GM21717 (cell line): ENCODE measurements around the gene LETMD1.
A peak's percentile ranks its signal among the peaks of the same experiment; 100 is the strongest.

Experiments used
- ATAC-seq: cut with Tn5 transposase; IDR thresholded peaks from one replicate; pipeline ENCODE4 v1.9.1; 2021; ENCODE audit warnings: mild to moderate bottlenecking, moderate library complexity; ENCODE audit not compliant: unreplicated experiment

LETMD1 gene

DNA sequence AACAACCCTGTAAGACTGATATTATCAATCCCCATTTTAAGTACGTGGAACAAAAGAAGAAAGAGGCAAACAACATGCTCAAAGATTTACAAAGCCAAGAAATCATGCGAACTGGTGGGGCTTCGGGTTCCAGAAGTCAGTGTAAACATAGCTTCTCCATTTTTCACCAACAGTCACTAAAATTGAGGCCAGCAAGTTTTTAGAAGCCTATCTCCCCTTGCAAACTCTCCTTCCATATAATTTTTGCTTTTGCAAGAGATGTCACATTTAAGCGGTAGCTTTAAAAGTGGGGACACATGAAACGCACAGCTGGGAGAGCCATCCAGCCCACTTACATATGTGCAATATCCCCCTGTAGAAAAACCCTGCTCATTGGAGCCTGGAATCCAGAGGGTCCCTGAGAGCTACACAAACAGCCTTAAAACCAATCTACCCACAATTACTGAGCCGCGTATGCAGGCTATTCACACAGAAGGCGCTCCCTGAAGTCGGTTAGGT, 22.7 kb upstream of the LETMD1 start:
- ATAC-seq, result no peak

DNA sequence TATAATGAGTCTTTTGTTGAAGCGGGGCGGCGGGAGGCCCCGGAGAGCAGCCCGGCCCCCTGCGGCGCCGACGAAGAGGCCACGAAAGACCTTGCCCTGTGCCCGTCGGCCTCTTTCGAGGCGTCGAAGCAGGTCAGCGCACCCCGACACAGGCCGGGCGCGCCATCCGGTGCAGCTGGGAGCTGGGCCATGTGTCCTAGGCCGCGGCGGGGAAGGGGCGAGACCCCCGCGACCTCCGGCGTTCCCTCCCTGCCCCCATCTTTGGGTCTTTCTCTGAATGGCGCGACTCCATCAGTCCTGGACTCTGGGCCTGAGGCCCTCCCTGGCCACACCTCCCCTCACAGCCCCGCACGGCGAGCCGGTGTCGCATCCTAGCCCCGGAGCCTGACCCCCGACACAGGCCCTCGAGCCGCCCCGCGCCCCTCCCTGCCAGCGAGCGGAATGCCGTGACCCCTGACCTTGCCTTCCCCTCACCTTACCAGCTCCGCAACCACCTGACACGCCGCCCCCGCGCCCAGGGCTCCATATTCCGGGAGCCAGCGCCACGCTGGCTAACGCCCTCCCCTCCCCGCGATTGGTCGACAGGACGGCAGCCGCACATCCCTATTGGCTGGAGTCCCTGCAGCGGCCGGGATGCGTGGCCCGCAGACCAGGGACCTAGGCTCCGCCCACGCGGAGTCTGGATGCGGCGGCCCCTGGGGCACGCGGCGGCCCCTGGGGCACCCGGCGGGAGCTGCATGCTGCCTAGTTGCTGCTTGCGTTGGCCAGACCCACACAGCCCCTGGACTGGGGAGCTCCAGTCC, 22.1 kb upstream of the LETMD1 start, which contains the start of gene SLC11A2:
TSS of gene SLC11A2 (minus strand) at position 549 of the 803 bp plus-strand sequence. CDS start 15,656 bp downstream, outside the sequence.
- peak; percentile 84 for ATAC-seq

DNA sequence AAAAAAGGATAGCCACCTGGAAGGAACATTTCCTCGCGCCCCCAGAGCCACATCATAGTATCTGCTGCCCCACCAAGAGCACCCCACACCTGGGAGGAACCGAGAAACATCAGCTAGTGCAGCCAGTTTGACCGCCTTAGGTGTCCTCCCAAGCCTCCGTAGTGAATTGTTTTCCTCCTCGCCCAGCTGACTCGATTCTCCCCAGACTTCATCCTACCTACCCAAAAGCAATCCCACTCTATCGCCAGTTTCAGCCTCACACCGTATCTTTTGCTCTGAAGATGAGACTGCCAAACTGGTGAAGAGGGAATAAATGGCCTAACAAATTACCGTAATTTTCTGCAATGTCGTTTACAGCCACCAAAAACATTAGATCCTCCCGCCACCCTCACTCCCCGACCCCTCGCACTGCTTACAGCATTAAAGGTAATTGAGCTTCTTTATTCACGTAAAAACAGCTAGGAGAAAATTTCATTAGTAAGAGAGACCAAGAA, 20.7 kb upstream of the LETMD1 start:
- no peak for ATAC-seq

DNA sequence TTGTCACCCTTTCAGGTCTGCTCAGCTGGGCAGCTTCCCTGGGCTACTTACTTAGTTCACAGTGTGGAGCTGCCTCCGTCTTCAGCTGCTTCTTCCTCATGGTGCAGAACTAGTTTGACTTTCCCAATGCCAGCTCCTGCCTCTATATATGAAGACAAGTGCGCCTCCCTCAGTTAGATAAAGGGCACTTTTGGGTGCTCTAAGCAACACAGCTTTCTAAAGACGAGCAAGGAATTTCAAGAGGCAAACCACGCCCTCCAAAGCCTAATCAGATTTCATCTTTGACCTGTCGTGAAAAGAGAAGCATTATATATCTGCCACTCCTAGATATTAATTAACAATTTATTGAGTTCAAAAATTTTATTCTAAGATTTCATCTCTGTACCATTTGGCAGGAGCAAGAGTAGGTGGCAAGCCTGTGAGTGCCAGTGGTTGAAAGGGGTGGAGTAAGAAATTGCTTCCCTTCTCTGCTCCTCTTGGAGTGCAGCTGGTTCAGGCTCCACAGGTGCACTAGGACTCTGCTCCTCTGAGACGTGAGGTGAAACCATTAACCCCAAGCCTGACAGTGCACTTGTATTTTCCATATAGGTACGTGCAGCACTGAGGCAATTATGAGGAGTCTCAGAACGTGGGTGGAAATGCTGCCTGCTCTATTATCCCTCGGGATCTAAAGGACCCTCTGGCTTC, 19.9 kb upstream of the LETMD1 start:
- no peak for ATAC-seq

DNA sequence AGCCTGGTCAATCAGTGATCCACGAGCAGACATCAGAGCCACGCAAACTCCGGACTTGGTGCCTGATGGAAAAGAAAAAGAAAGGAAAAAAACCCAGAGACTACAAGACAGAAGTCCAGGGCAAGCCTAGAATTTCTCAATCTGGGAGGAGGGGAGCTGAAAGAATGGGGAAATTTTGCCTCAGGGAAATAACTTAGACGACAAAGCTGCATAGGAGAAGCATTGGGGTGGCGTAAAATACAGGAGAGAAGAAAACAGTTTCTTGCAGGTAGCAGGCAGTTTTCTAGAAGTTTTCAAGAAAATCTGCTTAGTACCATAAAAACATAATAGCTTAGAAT, 19.3 kb upstream of the LETMD1 start:
- ATAC-seq, result no peak

DNA sequence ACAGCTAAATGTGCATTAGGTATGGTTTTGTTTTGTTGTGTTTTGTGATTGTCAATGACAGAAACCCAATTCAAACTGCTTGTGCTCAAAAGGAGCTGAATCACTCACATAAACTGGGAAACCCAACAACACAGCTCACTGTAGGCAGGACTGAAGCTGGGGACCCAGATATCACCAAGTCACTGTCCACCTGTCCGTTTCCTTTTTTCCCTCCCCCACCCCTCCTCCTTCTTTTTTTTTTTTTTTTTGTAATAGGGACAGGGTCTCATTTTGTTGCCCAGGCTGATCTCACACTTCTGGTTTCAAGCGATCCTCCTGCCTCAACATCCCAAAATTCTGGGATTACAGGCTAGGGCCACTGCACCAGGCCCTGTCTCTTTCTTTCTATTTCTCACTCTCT, 15.1 kb upstream of the LETMD1 start:
- no peak for ATAC-seq

DNA sequence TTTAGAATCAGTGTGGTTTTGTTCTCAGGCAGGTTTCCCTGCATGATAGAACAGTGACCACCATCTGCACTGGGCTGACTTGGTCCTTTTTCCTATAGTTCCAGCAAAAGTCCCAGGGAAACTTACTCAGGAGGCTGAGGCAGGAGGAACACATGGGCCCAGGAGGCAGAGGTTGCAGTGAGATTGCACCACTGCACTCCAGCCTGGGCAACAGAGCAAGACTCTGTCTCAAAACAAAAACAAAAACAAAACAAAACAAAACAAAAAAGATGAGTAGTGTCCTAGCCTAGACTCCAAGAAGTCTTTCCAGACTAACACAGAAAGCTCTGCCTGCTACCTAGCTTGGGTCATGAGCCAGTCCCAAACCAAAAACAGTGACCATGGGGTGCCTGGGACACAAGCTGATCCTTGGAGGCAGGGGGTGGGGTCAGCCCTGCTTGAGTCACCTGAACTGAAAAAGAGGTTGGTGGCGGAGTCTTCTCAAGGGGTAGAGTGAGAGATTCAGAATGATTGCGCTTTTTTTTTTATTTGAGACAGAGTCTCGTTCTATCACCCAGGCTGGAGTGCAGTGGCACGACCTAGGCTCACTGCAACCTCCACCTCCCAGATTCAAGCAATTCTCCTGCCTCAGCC, 14.6 kb upstream of the LETMD1 start:
- no peak for ATAC-seq

DNA sequence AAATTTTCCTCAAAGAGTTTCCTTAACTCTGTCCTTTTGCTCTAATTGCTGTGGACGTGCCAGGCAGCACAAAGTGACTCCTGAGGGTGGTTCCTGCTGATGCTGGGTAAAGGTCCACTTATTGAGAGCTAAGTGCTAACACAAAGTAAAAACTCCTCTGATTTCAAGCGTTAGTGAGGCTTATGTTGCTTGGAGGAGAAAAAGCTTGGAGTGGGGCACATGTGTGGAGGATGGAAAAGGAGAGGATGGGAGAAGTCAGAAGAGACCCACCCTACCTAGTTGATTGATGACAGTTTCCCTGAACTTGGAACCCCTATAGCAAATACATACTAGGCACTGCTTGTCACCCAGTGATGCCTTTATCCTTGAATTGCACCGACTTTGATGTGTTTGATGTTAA, 11.8 kb upstream of the LETMD1 start:
- no peak for ATAC-seq

DNA sequence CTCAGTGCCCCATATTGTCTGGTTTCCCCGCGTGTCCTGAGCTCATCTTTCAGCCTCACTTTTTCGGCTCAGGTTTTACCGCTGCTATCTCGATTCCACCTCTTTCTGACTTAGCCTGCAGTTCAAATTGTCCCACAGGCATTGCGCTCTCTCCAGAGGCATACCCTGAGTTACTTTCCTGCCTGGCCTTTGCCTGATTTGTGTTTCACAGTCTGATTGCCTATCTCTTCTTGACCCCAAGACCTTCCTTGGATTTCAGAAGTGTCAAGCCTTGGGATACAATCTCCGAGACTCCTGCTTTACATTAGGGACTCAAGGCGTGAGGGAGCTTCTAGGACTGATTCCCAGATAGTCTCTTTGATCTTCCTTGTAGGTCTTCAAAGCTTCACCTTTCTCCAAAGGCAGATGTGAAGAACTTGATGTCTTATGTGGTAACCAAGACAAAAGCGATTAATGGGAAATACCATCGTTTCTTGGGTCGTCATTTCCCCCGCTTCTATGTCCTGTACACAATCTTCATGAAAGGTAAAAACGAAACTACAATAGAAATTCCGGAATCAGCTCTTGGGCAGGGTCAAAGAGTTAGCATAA, 629 bp downstream of the LETMD1 start:
- no peak for ATAC-seq

DNA sequence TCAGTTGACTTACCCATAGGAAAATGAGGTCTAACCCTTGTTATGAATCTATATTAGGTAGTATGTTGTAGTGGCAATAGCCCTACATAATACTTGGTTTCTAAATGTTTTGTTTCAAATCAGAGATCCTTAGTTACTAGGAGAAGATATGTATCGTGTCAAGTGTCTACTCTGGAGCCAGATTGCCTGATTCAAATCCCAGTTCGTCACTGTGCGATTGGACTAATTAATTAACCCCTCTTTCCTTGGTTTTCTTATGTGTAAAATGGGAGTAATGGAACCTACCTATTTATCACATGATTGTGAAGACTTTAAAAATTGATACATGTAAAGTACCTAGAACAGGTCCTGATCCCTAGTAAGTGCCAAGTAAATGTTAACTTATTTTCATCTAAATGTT, 1.4 kb downstream of the LETMD1 start:
- no peak for ATAC-seq

DNA sequence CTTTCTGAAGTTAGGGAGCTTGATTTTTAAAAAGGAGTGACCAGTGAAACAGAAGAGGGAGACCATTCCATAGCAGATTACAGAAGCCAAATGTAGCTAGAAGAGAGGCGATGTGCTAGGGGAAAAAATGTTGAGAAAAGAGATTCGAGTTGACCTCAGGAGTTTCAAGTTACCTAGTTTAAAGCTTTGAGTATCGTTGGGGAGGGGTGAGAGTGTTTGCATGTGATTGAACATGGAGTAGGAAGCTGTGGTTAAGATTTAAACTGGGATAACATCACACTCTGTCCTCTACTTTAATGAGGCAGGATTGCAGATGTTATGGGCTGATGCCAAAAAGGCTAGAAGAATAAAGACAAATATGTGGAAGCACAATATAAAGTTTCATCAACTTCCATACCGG, 3.7 kb downstream of the LETMD1 start:
- ATAC-seq, result no peak

DNA sequence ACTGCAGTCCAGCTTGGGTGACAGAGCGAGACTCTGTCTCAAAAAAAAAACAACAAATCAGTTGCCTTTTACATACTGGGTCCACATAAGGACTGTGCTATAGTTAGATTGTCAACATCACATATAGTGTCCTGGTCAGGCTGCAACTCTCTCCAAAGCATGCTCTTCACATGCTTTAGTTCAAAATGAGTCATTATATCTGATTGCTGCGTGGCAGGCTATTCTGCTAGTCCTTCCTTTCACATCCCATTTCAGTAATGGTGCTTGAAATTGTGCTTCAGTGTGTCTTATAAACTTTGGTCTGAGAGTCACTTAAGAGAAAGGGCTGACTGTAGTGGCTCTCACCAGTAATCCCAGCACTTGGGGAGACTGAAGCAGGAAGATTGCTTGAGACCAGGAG, 6.9 kb downstream of the LETMD1 start:
- no peak for ATAC-seq

DNA sequence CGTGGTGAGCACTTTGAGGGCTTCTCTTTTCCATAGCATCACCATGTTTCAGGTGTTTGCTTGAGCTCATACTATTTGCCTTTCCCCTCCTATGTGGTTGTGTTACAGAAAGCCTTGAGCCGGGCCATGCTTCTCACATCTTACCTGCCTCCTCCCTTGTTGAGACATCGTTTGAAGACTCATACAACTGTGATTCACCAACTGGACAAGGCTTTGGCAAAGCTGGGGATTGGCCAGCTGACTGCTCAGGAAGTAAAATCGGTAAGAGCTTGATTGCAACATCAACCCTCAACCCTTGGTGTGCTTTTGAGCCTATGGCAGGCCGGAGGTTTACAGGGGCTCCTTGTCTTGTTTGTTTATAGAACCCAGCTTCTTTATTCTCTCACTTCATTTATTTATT, 8.1 kb downstream of the LETMD1 start:
- no peak for ATAC-seq

DNA sequence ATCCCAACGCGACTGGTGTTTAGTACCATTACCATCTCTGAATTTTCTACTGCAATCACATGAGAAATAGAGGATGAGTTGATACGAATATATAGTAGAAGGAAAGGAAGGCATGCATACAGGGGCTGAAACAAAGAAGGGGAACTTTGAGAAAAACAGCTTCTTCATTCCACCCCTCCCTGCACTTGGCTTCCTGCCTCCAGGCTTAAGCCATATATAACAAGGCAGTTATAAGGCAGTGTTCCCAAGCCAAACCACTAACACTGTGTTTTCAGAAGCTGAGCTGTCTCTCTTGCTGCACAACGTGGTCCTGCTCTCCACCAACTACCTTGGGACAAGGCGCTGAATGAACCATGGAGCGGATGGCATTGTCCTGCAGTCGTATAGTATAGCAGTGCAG, 11.0 kb downstream of the LETMD1 start:
- no peak for ATAC-seq

DNA sequence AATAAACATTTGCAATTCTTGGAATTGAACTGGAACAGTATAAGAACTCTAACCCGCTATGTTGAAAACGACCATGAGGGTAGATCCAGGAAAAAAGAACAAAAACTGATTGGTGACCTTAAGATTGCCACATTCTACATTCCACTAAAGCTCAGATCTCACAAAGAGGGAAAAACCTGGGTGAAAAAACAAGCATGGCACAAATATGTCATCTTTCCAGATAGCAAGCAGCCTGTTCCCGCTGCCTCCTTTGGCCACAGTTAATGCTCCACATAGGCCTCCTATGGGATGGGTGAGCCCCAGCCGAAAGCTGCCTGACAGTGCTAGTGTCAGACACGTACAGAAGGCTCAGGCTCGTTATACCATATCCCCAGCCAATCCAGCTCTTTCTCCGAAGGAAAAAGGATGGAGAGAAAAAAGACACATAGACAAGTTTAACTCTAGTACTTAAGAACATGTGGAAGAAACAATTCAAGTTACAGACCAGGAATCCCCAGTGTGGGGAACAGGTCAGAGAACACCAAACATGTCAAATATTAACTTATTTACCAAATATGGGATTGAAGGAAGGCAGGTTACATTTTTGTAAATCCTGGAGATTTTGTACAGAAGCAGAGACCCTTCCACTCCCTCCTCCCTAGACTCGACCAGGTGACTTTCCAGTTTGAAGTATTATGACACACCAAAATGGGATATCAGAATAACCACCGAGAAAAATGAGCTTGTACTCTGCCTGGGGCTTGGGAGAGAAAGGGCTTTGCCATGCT, 14.7 kb downstream of the LETMD1 start:
- no peak for ATAC-seq

DNA sequence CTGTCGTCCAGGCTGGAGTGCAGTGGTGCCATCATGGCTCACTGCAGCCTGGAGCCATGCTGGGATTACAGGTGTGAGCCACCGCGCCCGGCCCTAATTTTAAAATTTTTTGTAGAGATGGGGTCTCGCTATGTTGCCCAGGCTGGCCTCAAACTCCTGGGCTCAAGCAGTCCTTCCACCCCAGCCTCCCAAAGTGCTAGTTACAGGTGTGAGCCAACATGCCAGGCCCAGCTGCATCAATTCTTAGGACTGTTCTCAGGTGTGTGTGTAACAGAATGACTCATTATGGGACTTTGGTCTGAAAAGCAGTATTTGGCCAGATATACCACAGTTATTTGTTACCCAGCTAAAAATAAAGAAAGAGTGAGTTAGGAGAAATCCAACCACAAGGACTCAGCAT, 17.4 kb downstream of the LETMD1 start:
- ATAC-seq, result no peak

DNA sequence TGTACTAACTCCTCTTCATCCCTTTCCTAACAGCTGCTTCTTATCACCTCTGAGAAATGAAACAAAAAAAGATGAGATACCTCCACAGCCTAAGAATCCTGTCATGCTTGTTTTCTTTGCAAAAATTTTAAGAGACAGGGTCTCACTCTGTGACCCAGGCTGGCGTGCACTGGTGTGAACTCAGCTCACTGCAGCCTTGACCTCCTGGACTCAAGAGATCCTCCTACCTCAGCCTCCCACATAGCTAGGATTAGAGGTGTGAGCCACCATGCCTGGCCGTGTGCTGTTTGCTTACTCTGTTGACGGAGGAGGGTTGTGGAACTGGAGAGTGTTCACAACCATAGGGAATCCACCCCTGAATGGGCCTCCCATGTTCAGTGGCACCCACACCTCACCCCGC, 19.1 kb downstream of the LETMD1 start:
- ATAC-seq, result no peak

DNA sequence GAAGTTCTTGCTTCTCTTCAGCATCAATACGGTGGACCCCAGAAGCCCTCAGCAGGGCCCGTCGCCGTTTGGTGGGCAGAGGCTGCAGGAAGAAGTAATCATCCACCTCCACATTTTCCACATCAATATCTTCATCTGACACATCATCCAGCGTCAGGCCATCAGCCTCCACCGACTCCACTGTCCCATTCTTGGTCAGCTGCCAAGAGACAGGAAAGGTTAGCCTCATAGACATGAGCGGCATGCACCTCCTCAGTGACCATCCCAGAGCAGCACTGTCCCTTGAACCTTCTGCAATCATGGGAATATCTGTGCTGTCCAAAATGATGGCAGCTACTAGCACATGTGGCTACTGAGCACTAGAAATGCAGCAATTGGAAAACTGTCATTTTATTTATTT, 19.6 kb downstream of the LETMD1 start:
- no peak for ATAC-seq

DNA sequence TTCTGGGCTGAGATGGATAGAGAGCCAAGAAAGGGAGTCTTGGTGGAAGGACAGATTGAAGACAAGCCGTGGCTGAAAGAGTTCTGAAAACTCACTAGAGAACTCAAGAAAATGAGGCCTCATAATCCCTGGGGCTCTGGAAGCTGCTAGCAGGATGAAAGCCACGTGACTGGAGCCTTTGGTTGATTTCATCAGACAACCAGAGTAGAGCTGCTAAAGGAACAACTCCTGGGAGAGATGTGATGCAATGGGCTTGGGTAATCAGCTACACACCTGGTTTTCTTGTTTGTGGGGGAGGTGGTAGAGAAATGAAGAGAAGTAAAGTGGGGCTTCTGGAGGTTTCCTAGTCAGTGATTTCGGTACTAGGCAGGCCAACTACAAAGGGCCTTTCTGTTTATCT, 21.9 kb downstream of the LETMD1 start:
- no peak for ATAC-seq

DNA sequence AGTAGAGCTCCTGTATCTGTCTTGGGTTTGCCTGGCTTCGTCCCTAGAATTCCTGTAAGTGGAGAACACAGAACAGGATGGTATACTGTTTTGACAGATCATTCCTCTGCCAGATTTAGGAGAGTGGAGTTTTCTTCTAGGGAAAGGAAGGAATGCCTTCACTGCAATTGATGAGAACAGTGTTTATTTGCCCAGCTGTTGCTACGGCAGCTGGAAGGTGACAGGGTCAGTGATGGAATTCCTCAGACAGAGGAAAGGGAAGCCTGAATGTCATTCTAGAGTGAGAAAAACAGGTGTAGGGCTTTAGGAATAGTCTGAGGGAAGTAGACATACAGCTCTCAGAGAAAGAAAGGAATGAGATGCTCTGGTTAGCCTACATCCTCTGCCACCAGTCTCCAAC, 23.5 kb downstream of the LETMD1 start:
- no peak for ATAC-seq

DNA sequence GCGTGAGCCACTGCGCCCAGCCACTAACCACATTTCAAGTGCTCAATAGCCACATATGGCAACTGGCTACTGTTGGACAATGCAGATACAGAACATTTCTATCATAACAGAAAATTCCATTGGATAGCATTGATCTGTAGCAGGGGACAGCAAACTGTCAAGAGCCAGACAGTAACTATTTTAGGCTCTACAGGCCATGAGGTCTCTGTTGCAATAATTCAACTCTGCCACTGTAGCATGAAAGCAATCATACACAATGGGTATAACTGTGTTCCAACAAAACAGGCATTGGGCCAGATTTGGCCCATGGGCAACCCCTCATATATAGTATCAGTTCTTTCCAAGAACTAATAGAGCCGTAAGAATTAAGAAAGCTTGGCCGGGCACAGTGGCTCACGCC, 27.3 kb downstream of the LETMD1 start:
- ATAC-seq, result no peak
